ENCODE data around the gene ST6GALNAC3.
"Not testable (repeated sequence)": the region's sequence is repeated elsewhere in the genome, so short reads cannot be mapped to it uniquely, and the experiment has no call there.

ST6GALNAC3 gene

GRCh38 chr1:76290271-76290670 is 215.7 kb downstream of the ST6GALNAC3 start:
- no peak for DNase-seq (ENCODE audit: low spot score)

- no peak for DNase-seq (ENCODE audit: low spot score)
Measured at GRCh38 chr1:76291191-76291590, 216.6 kb downstream of the ST6GALNAC3 start.

- DNase-seq (ENCODE audit: low spot score), result no peak
Measured at GRCh38 chr1:76291737-76292136, 217.2 kb downstream of the ST6GALNAC3 start.

- DNase-seq (ENCODE audit: low spot score), result no peak
Measured at GRCh38 chr1:76292418-76293184, 218.1 kb downstream of the ST6GALNAC3 start.

- DNase-seq (ENCODE audit: low spot score), result no peak
Measured at GRCh38 chr1:76293831-76294230, 219.3 kb downstream of the ST6GALNAC3 start.

- no peak for DNase-seq (ENCODE audit: low spot score)
Measured at GRCh38 chr1:76294482-76295194, 220.1 kb downstream of the ST6GALNAC3 start.

- no peak for DNase-seq (ENCODE audit: low spot score)
Measured at GRCh38 chr1:76298399-76298798, 223.9 kb downstream of the ST6GALNAC3 start.

- DNase-seq (ENCODE audit: low spot score), result no peak
Measured at GRCh38 chr1:76299036-76299435, 224.5 kb downstream of the ST6GALNAC3 start.

GRCh38 chr1:76300556-76300955 is 226.0 kb downstream of the ST6GALNAC3 start:
- DNase-seq (ENCODE audit: low spot score), result no peak

- DNase-seq (ENCODE audit: low spot score), result no peak
Measured at GRCh38 chr1:76302711-76303339, 228.3 kb downstream of the ST6GALNAC3 start.

- DNase-seq (ENCODE audit: low spot score), result no peak
Measured at GRCh38 chr1:76303340-76303717, 228.8 kb downstream of the ST6GALNAC3 start.

- no peak for DNase-seq (ENCODE audit: low spot score)
Measured at GRCh38 chr1:76313304-76313703, 238.8 kb downstream of the ST6GALNAC3 start.

GRCh38 chr1:76314730-76315129 is 240.2 kb downstream of the ST6GALNAC3 start:
- DNase-seq (ENCODE audit: low spot score), result no peak

- no peak for DNase-seq (ENCODE audit: low spot score)
Measured at GRCh38 chr1:76317299-76317900, 242.9 kb downstream of the ST6GALNAC3 start.

GRCh38 chr1:76330991-76331603 is 256.6 kb downstream of the ST6GALNAC3 start:
- DNase-seq (ENCODE audit: low spot score), result peak; percentile 52

- DNase-seq (ENCODE audit: low spot score), result no peak
Measured at GRCh38 chr1:76335882-76336281, 261.3 kb downstream of the ST6GALNAC3 start.

- DNase-seq (ENCODE audit: low spot score), result peak; percentile 50
Measured at GRCh38 chr1:76336931-76337371, 262.4 kb downstream of the ST6GALNAC3 start.

GRCh38 chr1:76337542-76338219 is 263.1 kb downstream of the ST6GALNAC3 start:
- DNase-seq (ENCODE audit: low spot score), result no peak

GRCh38 chr1:76340056-76340455 is 265.5 kb downstream of the ST6GALNAC3 start:
- no peak for DNase-seq (ENCODE audit: low spot score)

- not testable (repeated sequence) for DNase-seq (ENCODE audit: low spot score)
Measured at GRCh38 chr1:76341816-76342215, 267.3 kb downstream of the ST6GALNAC3 start.

GRCh38 chr1:76343356-76343755 is 268.8 kb downstream of the ST6GALNAC3 start:
- no peak for DNase-seq (ENCODE audit: low spot score)

Data from ecto neural progenitor cell (in vitro differentiated cells).